A673 (cell line): ENCODE measurements around the gene TACC3. TPM values are rescaled to one million over a fixed set of nuclear protein-coding genes. Genes with fewer than 3 reads are reported as not detected.

Source experiments
- BruUV-seq: library from RNA; stranded (reverse); fragments of 400-500 nt; replicated peaks from 2 replicates; lab custom pipeline; 2021; lab: Mats Ljungman, UMichigan
- CTCF ChIA-PET: fragments of 300-600 bp; sonication (Branson Sonifier 250); formaldehyde crosslinking; loops from one replicate; lab custom pipeline; 2022; ENCODE audit warnings: antibody characterized with exemption; lab: Charles Lee
- POLR2A ChIA-PET: fragments of 300-600 bp; sonication (Branson Sonifier 250); formaldehyde crosslinking; loops from one replicate; lab custom pipeline; 2022; ENCODE audit warnings: antibody characterized with exemption; ENCODE audit not compliant: low non-redundant PET; lab: Charles Lee
- DNase-seq: peaks from one replicate; pipeline ENCODE4 v3.0.0-alpha.2; 2015; ENCODE audit warnings: low spot score
- H3K27ac ChIP-seq: fragments of 200-600 bp; sonication (generic); 2 replicates; pipeline ENCODE4 v1.5.1; 2016; ENCODE audit warnings: mixed run types, low read depth, mild to moderate bottlenecking, mixed read lengths, antibody characterized with exemption, low read length; ENCODE audit not compliant: poor library complexity, severe bottlenecking
- H3K27me3 ChIP-seq: fragments of 200-600 bp; sonication (generic); replicated peaks from 2 replicates; pipeline ENCODE4 v1.6.1; 2017; ENCODE audit warnings: mixed run types, low read depth, mild to moderate bottlenecking, mixed read lengths, antibody characterized with exemption, low read length; ENCODE audit not compliant: insufficient read depth, poor library complexity
- H3K36me3 ChIP-seq: fragments of 200-600 bp; sonication (generic); 2 replicates; pipeline ENCODE4 v1.6.1; 2016; ENCODE audit warnings: mixed run types, mild to moderate bottlenecking, mixed read lengths, antibody characterized with exemption, low read length; ENCODE audit not compliant: insufficient read depth, poor library complexity, severe bottlenecking
- H3K4me1 ChIP-seq: fragments of 200-600 bp; sonication (generic); 2 replicates; pipeline ENCODE4 v1.6.1; 2017; ENCODE audit warnings: mixed run types, mild to moderate bottlenecking, mixed read lengths, antibody characterized with exemption, low read length; ENCODE audit not compliant: insufficient read depth, poor library complexity, severe bottlenecking
- H3K4me3 ChIP-seq: fragments of 200-600 bp; sonication (generic); 2 replicates; pipeline ENCODE4 v1.5.1; 2016; ENCODE audit warnings: low read depth, mixed run types, mild to moderate bottlenecking, mixed read lengths, low read length; ENCODE audit not compliant: poor library complexity, severe bottlenecking
- H3K9me3 ChIP-seq: fragments of 200-600 bp; sonication (generic); 2 replicates; pipeline ENCODE4 v1.6.1; 2016; ENCODE audit warnings: mixed run types, low read depth, mild to moderate bottlenecking, mixed read lengths, antibody characterized with exemption, low read length; ENCODE audit not compliant: poor library complexity, severe bottlenecking
- CTCF ChIP-seq: fragments of 300-800, 200-600 bp; sonication (generic); conservative IDR thresholded peaks from 2 replicates; pipeline ENCODE4 v1.5.1; 2017; ENCODE audit warnings: low read depth, mild to moderate bottlenecking, antibody characterized with exemption, low read length, moderate library complexity, mixed read lengths
- EZH2 ChIP-seq: fragments of 200-600 bp; sonication (generic); IDR thresholded peaks from 2 replicates; pipeline ENCODE4 v1.6.1; 2017; ENCODE audit warnings: borderline replicate concordance, low read depth, mild to moderate bottlenecking, mixed read lengths, antibody characterized with exemption, low read length; ENCODE audit not compliant: poor library complexity, severe bottlenecking
- intact Hi-C: fragments of 100-400 bp; cut with micrococcal nuclease; formaldehyde crosslinking; loops from one replicate; pipeline ENCODE4 v1.10.0; 2022; ENCODE audit not compliant: unreplicated experiment
- total RNA-seq: library from RNA; stranded (reverse); gene quantifications from 2 replicates; pipeline ENCODE4 v1.2.3, GENCODE V29; 2021

Gene TACC3
- total RNA-seq, 1 experiment from 2014 or later, result 246 TPM

- DNase-seq, result no peak
- TF ChIP-seq CTCF, result no peak
- TF ChIP-seq EZH2, result no peak
- ChIA-PET POLR2A (interaction anchor here (0.5 kb wide), 1 partner anchor 163 kb away, joined by 6 read pairs; no protein-coding TSS in a partner anchor), CTCF (no interaction called here)
- no TSS peak for BruUV-seq
- H3K4me1 ChIP-seq, result peaks cover 10% of the 10 kb centered on the region
- no peaks in the 10 kb centered on the region for H3K9me3 ChIP-seq
- peaks cover 27% of the 10 kb centered on the region for H3K36me3 ChIP-seq
- no peak overlapping the region for H3K27ac ChIP-seq
- H3K4me3 ChIP-seq, result no peak overlapping the region
- no peaks in the 10 kb centered on the region for H3K27me3 ChIP-seq
- intact Hi-C loops, result no loop called here
Observed at GRCh38 chr4:1717129-1718094, 3.9 kb upstream of the TACC3 start.

- Histone ChIP-seq H3K9me3 (no peaks in the 10 kb centered on the region), H3K4me3 (no peak overlapping the region), H3K4me1 (peaks cover 10% of the 10 kb centered on the region), H3K27ac (peak overlapping the region; percentile 23), H3K27me3 (no peaks in the 10 kb centered on the region), H3K36me3 (peaks cover 33% of the 10 kb centered on the region)
- no TSS peak for BruUV-seq
- CTCF ChIA-PET, result no interaction called here
- intact Hi-C loops, result no loop called here
- DNase-seq, result no peak
- POLR2A ChIA-PET, result no interaction called here
- TF ChIP-seq EZH2 (no peak), CTCF (no peak)
Observed at GRCh38 chr4:1718095-1718850, 3.0 kb upstream of the TACC3 start.

DNA sequence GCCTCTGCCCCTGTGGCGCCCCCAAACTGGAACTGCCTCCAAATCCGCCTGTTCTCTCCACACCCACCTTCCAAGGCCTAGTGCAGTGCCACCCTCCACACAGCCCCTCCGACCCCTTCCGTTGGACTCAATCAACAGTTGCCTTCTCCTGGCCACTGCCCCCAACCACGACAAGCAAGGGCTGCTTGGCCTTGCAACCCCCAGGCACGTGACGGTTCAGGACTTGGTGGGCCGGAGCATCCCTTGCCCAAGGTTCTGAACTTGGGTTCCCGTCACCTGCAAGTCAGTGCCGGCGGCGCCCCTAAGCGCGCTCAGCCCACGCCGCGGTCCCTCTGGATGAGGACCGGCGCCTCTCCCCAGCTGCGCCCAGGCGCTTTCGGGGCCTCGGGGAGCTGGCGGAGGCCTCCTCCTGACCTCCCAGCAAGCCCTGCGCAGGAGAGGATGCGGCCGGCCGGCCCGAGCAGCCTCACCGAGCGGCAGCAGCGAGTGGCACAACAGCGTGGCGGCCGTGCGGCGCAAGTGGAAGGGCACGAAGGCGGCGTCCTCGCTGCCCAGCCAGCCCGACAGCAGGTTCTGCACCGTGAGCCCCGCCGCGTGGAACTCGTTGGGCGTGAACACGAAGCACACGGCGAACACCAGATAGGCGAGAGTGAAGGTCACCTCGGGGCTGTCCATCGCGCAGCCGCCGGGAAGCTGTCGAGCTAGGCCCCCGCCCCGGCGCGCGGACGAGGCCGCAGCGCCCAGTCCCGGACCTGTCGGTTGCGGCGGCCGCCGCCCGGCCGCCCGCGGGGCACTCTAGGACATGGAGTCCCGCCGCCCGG, 948 bp upstream of the TACC3 start:
- TF ChIP-seq CTCF (no peak), EZH2 (no peak)

More for the DNA sequence above, 948 bp upstream of the TACC3 start:
- no peaks in the 10 kb centered on the region for H3K9me3 ChIP-seq
- POLR2A ChIA-PET, result interaction anchor here (0.5 to 0.7 kb wide), 2 partner anchors 8 to 531 kb away, joined by 4 to 14 read pairs; partner anchors contain the start of gene SLBP
- no peaks in the 10 kb centered on the region for H3K27me3 ChIP-seq
- intact Hi-C loops, result no loop called here
- no peak for DNase-seq
- H3K4me3 ChIP-seq, result peak overlapping the region; percentile 99
- no TSS peak for BruUV-seq
- H3K4me1 ChIP-seq, result no peaks in the 10 kb centered on the region
- CTCF ChIA-PET, result interaction anchor here (1.1 to 1.3 kb wide), 2 partner anchors 26 to 27 kb away, joined by 4 to 7 read pairs; no protein-coding TSS in a partner anchor
- peak overlapping the region; percentile 90 for H3K27ac ChIP-seq
- peaks cover 54% of the 10 kb centered on the region for H3K36me3 ChIP-seq
